ENCODE measurements around the gene MYO1E. TPM values are rescaled to one million over a fixed set of nuclear protein-coding genes. Genes with fewer than 3 reads are reported as not detected.
"Not testable (repeated sequence)": the region's sequence is repeated elsewhere in the genome, so short reads cannot be mapped to it uniquely, and the experiment has no call there.

MYO1E gene
- 71.3 and 72.7 TPM in 2 replicates for total RNA-seq

DNA sequence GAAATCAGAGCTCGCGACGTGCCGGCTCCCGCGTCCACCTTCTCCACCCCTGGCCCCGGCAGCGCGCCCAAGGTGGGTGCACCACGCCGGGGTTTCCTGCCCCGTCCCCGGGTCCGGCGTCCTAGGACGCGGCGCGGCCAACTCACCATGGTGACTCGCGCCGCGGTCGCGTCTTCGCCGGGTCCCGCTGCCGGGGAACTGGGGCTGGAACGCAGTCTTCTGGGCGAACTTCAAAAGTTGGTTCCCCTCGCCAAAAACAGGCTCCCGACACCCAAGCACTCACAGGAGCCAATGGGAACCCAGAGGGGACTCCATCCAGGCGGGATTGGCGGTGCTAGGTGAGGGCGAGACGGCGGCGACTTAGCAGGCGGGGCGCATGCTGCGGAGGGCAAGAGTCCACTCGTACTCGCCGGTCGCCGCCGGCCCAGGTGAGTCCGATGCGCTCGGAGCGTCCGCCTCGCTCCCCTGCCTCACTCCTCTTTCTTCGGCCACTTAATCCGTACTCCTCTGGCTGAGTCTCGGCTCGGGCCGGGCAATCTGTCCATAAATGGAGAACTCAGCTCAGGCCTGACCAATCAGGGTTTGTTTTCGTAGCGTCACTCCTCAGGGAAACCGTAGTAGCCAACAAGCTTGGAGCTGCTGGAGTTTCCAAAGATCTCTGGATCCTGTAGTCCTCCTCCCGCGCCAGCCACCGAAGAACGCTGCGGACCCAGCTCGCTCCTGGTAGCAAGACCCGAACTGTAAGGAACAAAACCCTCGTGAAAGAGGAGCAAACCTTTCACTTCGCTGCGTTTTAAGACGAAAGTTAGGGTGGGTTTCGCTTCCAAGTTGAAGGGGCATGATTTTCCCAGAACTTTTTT lies at the start of gene MYO1E:
Gene MYO1E (minus strand): TSS at position 520 of the 860 bp plus-strand sequence. CDS start 371 bp downstream, at position 149.
- DNase-seq (ENCODE audit: low spot score) = peak; percentile 23
- no peaks in the 10 kb centered on the region for H3K9me3 Mint-ChIP-seq
- H3K36me3 Mint-ChIP-seq (ENCODE audit: low read depth) = peaks cover 15% of the 10 kb centered on the region
- peaks cover 37% of the 10 kb centered on the region for H3K27me3 Mint-ChIP-seq (ENCODE audit: low read depth)
- peaks cover 31% of the 10 kb centered on the region for H3K4me1 Mint-ChIP-seq (ENCODE audit: low read depth)
- intact Hi-C loops (cut with micrococcal nuclease) = loop anchor here (5.0 to 10.0 kb wide), 3 partner anchors 115 to 195 kb away; no protein-coding TSS in a partner anchor
- H3K4me3 Mint-ChIP-seq (ENCODE audit: low read depth) = peak within 1 kb of the TSS; percentile 93
- H3K27ac Mint-ChIP-seq = peak within 1 kb of the TSS; percentile 62

DNA sequence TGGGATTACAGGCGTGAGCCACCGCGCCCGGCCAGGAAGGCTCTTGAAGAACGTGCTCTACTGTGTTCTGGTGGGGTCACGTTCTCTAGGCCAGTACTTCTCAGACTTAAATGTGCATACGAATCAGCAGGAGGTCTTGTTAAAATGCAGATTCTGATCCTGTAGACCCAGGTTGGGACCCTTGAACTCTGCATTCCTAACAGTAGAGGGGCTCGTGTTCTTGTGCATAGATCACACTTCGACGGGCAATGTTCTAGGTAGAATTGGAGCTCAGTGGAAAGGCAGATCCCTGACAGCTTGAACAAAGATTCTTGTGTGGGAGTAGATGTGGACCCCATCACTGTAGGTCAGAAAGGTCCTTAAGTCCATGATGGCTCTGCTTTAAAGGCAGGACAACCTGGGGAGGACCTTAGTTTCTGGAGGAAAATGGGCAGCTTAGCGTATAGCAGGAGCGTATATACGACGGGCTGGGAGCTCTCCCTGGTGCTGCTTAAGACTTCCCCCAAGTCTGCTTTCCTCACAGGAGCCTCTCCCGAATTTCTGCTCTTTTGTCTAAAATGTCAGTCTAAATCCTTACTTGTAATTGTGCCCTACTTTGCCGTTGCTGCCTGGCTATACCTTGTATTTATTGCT lies 48.4 kb upstream of the MYO1E start:
- no peak for DNase-seq (ENCODE audit: low spot score)
- Mint-ChIP-seq H3K27ac (no peak overlapping the region), H3K4me1 (ENCODE audit: low read depth) (peaks cover 27% of the 10 kb centered on the region), H3K9me3 (no peaks in the 10 kb centered on the region), H3K4me3 (ENCODE audit: low read depth) (no peak overlapping the region), H3K27me3 (ENCODE audit: low read depth) (peaks cover 33% of the 10 kb centered on the region), H3K36me3 (ENCODE audit: low read depth) (no peaks in the 10 kb centered on the region)
- intact Hi-C loops (cut with micrococcal nuclease) = no loop called here

GRCh38 chr15:59420108-59420507 lies 47.4 kb upstream of the MYO1E start:
- intact Hi-C loops (cut with micrococcal nuclease) = no loop called here
- no peaks in the 10 kb centered on the region for H3K9me3 Mint-ChIP-seq
- peaks cover 27% of the 10 kb centered on the region for H3K4me1 Mint-ChIP-seq (ENCODE audit: low read depth)
- no peak overlapping the region for H3K27ac Mint-ChIP-seq
- no peak overlapping the region for H3K4me3 Mint-ChIP-seq (ENCODE audit: low read depth)
- no peaks in the 10 kb centered on the region for H3K36me3 Mint-ChIP-seq (ENCODE audit: low read depth)
- H3K27me3 Mint-ChIP-seq (ENCODE audit: low read depth) = peaks cover 35% of the 10 kb centered on the region
- no peak for DNase-seq (ENCODE audit: low spot score)

DNA sequence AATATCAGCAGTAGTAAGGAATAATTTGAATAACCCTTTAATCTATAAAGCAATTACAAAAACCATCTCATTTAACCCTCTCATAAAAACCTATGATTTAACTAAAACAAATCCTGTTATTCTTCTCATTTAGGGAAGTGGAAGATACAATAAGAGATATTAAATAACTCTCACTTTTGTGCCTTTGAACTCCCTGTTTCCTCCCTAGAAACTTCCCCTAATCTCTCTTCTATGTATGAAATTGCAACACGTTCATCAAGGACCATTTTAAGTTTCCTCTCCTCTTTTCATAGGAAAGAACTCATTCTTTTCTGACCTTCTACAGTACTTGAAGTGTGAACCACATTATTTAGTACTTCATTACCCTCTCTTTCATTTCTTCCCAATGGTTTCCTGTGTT lies 46.5 kb upstream of the MYO1E start:
- intact Hi-C loops (cut with micrococcal nuclease) = no loop called here
- peaks cover 28% of the 10 kb centered on the region for H3K4me1 Mint-ChIP-seq (ENCODE audit: low read depth)
- H3K4me3 Mint-ChIP-seq (ENCODE audit: low read depth) = no peak overlapping the region
- DNase-seq (ENCODE audit: low spot score) = no peak
- no peaks in the 10 kb centered on the region for H3K36me3 Mint-ChIP-seq (ENCODE audit: low read depth)
- H3K27me3 Mint-ChIP-seq (ENCODE audit: low read depth) = peaks cover 32% of the 10 kb centered on the region
- no peak overlapping the region for H3K27ac Mint-ChIP-seq
- no peaks in the 10 kb centered on the region for H3K9me3 Mint-ChIP-seq

DNA sequence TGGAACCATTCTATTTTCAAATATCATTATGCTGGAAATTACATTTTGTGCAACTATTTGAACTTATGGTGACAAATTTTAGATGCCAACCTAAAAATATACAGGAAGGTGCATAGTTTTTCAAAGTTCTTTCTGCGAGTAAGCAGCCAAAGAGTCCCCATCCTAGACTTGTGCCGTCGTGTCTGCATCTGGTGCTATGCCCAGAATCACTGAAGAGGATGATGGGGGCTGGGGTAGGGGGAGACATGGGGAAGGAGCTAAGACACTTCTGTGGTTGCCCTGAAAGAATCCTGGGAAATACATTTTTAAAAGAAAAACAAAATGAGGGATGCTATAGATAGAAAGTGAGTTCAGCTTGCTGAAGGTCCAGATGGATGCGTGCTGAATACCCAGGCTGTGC lies 44.1 kb upstream of the MYO1E start:
- H3K9me3 Mint-ChIP-seq = no peaks in the 10 kb centered on the region
- no peaks in the 10 kb centered on the region for H3K36me3 Mint-ChIP-seq (ENCODE audit: low read depth)
- H3K4me3 Mint-ChIP-seq (ENCODE audit: low read depth) = no peak overlapping the region
- peaks cover 44% of the 10 kb centered on the region for H3K4me1 Mint-ChIP-seq (ENCODE audit: low read depth)
- no peak for DNase-seq (ENCODE audit: low spot score)
- intact Hi-C loops (cut with micrococcal nuclease) = no loop called here
- H3K27me3 Mint-ChIP-seq (ENCODE audit: low read depth) = peaks cover 27% of the 10 kb centered on the region
- no peak overlapping the region for H3K27ac Mint-ChIP-seq

DNA sequence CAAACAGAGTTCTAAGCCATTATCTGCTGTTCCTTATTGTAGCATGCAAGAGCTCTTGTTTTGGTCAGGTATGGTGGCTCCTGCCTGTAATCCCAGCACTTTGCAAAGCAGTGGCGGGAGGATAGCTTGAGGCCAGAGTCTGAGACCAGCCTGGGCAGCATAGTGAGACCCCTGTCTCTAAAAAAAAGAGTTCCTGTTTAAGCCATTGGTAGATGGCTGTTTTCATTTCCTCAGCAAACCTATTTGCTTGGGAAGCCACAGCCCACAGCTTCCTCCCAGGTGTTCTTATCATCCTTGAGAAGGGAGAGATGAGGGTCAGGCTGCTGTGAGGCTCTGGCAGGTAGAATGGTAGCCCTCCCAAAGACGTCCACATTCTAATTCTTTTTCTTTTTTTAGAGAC lies 40.9 kb upstream of the MYO1E start:
- Mint-ChIP-seq H3K9me3 (no peaks in the 10 kb centered on the region), H3K4me3 (ENCODE audit: low read depth) (no peak overlapping the region)

GRCh38 chr15:59410391-59410896 lies 37.8 kb upstream of the MYO1E start:
- Mint-ChIP-seq H3K4me3 (ENCODE audit: low read depth) (no peak overlapping the region), H3K27ac (no peak overlapping the region), H3K27me3 (ENCODE audit: low read depth) (peaks cover 20% of the 10 kb centered on the region), H3K36me3 (ENCODE audit: low read depth) (no peaks in the 10 kb centered on the region), H3K9me3 (no peaks in the 10 kb centered on the region), H3K4me1 (ENCODE audit: low read depth) (peaks cover 32% of the 10 kb centered on the region)
- intact Hi-C loops (cut with micrococcal nuclease) = loop anchor here (5.0 kb wide), 1 partner anchor 163 kb away; no protein-coding TSS in a partner anchor
- DNase-seq (ENCODE audit: low spot score) = no peak

More for the DNA sequence above, 40.9 kb upstream of the MYO1E start:
- Mint-ChIP-seq H3K4me1 (ENCODE audit: low read depth) (peaks cover 33% of the 10 kb centered on the region), H3K27ac (no peak overlapping the region), H3K36me3 (ENCODE audit: low read depth) (no peaks in the 10 kb centered on the region), H3K27me3 (ENCODE audit: low read depth) (peaks cover 32% of the 10 kb centered on the region)
- intact Hi-C loops (cut with micrococcal nuclease) = loop anchor here (5.0 kb wide), 1 partner anchor 166 kb away; no protein-coding TSS in a partner anchor
- DNase-seq (ENCODE audit: low spot score) = no peak

DNA sequence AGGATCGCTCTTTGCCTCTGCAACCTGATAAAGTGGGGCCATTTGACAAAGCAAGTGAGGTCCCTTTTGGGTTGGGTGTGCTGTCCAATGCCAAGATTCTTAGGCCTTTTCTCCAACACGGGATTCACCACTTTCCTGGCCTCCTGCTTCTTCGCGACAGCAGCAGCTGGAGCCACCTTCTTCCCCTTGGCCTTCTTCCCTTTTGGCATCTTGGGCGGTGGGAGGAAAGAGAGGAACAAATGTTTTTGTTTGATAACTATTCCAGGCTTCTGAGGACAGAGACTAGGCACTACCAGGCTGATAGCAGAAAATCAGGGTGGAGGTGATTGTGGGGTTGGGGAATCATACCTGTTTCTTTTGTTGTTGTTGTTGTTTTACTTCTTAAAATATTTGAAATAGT lies 35.3 kb upstream of the MYO1E start:
- no peaks in the 10 kb centered on the region for H3K9me3 Mint-ChIP-seq

GRCh38 chr15:59406446-59406845 lies 33.8 kb upstream of the MYO1E start:
- Mint-ChIP-seq H3K9me3 (no peaks in the 10 kb centered on the region), H3K4me3 (ENCODE audit: low read depth) (no peak overlapping the region), H3K27me3 (ENCODE audit: low read depth) (peaks cover 12% of the 10 kb centered on the region), H3K27ac (no peak overlapping the region), H3K4me1 (ENCODE audit: low read depth) (peaks cover 15% of the 10 kb centered on the region), H3K36me3 (ENCODE audit: low read depth) (no peaks in the 10 kb centered on the region)
- intact Hi-C loops (cut with micrococcal nuclease) = no loop called here
- DNase-seq (ENCODE audit: low spot score) = no peak

More for the DNA sequence above, 35.3 kb upstream of the MYO1E start:
- Mint-ChIP-seq H3K4me1 (ENCODE audit: low read depth) (peaks cover 22% of the 10 kb centered on the region), H3K36me3 (ENCODE audit: low read depth) (no peaks in the 10 kb centered on the region), H3K27me3 (ENCODE audit: low read depth) (peaks cover 13% of the 10 kb centered on the region), H3K27ac (no peak overlapping the region), H3K4me3 (ENCODE audit: low read depth) (no peak overlapping the region)
- intact Hi-C loops (cut with micrococcal nuclease) = no loop called here
- DNase-seq (ENCODE audit: low spot score) = no peak

- no peak overlapping the region for H3K27ac Mint-ChIP-seq
- H3K36me3 Mint-ChIP-seq (ENCODE audit: low read depth) = no peaks in the 10 kb centered on the region
- H3K4me3 Mint-ChIP-seq (ENCODE audit: low read depth) = no peak overlapping the region
- H3K9me3 Mint-ChIP-seq = no peaks in the 10 kb centered on the region
- peaks cover 5% of the 10 kb centered on the region for H3K4me1 Mint-ChIP-seq (ENCODE audit: low read depth)
- intact Hi-C loops (cut with micrococcal nuclease) = no loop called here
- peaks cover 20% of the 10 kb centered on the region for H3K27me3 Mint-ChIP-seq (ENCODE audit: low read depth)
- no peak for DNase-seq (ENCODE audit: low spot score)
Observed at GRCh38 chr15:59405079-59405478, 32.4 kb upstream of the MYO1E start.

DNA sequence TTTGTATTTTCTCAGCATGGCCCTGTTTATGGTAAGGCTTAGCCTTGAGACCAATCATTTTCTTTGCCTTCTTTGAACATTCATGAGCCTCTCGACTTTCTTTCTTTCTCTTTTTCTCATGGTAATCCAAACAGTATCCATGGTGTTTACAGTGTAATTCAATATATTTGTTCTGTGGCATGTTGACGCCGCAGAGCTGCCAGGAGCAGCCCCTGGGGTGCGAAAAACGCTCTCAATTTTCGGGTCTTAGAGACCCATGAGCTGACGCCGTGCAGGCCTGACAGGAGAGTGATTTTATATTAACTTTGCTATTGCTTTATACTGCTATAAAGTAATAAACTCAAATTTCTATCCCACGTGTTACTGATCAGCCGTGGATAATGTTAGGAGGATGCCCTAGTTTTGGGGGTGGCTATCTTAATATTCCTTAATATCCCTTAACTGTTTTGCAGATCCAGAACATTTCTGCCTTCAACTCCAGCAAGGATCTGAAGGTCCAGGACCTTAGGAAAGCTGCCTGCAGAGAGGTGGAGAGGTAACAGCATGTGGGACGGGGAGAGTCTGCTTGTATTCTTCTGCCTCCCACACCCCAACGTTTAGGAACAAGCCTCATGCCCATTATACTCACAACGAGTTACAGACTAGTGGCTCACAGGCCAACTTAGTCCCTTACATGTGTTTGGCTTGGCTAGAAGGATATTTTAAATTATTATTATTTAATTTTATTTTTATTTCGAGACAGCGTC lies 29.3 kb upstream of the MYO1E start:
- Mint-ChIP-seq H3K36me3 (ENCODE audit: low read depth) (no peaks in the 10 kb centered on the region), H3K4me3 (ENCODE audit: low read depth) (no peak overlapping the region), H3K27ac (no peak overlapping the region), H3K9me3 (no peaks in the 10 kb centered on the region), H3K4me1 (ENCODE audit: low read depth) (peaks cover 6% of the 10 kb centered on the region), H3K27me3 (ENCODE audit: low read depth) (peaks cover 20% of the 10 kb centered on the region)
- DNase-seq (ENCODE audit: low spot score) = no peak
- intact Hi-C loops (cut with micrococcal nuclease) = no loop called here

DNA sequence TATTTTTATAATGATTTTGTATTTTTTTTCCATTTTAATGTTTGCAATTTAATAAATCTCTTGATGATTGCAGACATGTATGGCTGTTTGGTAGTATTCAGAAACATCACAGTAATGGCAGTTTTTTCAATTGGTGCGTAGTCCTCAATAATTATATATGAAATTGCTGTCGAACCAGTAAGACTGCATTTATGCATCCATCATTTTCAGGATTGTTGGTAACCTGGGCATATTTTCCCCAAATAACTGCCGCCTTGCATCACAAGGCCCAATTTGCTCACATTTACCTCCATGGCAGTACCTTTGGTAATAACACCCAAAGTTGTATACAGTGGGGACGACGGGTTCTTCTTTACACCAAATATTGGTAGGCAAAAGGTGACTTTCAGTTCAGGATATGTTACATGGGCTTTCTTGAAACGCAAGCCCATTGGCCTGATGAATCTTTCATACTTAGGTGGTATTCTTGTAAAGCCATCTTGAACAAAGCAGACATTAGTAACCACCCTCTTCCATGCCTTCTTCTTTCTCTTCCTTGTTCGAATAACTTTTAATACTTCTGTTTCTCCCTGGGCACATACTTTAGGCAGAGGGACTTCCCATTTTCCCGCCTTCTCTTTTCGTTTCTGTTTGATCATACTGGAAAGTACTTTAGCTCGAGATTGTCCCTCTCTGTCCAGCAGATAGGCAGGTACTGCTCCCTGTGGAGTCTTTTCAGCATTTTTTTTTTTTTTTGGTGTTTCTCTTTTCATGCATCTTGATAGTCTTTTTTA lies 28.6 kb upstream of the MYO1E start:
- intact Hi-C loops (cut with micrococcal nuclease) = not testable (repeated sequence)

More for the DNA sequence above, 28.6 kb upstream of the MYO1E start:
- H3K27me3 Mint-ChIP-seq (ENCODE audit: low read depth) = peaks cover 25% of the 10 kb centered on the region
- not testable (repeated sequence) for H3K4me3 Mint-ChIP-seq (ENCODE audit: low read depth); H3K36me3 Mint-ChIP-seq (ENCODE audit: low read depth); H3K9me3 Mint-ChIP-seq; DNase-seq (ENCODE audit: low spot score); H3K4me1 Mint-ChIP-seq (ENCODE audit: low read depth); H3K27ac Mint-ChIP-seq

Data from activated T-helper 2 cell treated with anti-CD3 and anti-CD28 coated beads, Interferon-gamma antibody, Interleukin-2, Interleukin-4, amounts not matched to agents 10 μg/mL and 5 μg/mL and 100 μg/mL, durations not matched to agents 14 hours and 24 hours and 36 hours (primary cell).